HS-27A (cell line): ENCODE data around the gene KCNQ4.

Experiments
- DNase-seq: peaks from one replicate; pipeline ENCODE4 v3.0.0-alpha.2; 2012; ENCODE audit warnings: low read depth, missing footprints

KCNQ4 gene

DNA sequence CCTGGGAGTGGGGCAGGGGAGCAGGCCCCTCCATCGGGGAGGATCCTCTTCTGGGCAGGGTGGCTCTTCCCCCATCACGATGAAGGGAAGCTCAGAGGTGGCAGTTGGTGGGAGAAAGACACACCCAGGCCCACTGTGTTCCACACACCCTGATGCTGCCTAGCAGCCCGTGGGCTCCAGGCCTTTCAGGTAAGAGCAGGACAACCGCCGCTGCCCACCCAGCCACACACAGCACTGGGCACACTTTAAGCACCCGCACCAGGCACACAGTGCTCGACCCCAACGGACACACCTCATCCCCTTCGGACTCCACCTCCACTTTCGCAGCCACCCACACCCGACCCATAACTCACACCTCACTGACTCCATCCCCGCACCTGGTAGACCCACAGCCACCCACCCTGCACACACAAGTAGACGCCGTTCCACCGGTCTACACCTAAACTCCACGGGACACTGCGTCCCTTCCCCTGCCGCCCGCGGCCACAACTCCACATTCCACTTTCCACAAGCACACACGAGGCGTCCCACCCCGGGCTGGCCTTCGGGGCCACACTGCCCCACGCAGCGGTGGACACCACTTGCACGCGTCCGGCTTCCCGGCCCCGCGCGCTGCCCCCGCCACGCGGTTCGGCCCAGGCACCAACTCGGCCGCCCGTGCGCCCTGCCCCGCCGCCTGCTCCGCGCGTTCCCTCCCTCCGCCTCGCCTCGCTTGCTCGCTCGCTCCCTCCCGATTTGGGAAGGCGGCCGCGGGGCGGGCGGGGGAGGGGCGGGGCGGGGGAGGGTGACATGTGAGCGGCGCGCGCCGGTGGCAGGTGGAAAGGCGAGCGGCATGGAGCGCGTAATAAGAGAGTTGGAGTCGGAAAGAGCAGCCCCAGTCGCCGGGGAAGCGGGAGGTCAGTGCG, at the start of gene KCNQ4:
KCNQ4 (plus strand) TSS at position 787 of the 905 bp plus-strand sequence. CDS start 307 bp downstream, outside the sequence.
- DNase-seq = no peak

GRCh38 chr1:40734882-40735628, 48.5 kb upstream of the KCNQ4 start:
- DNase-seq = no peak

GRCh38 chr1:40736085-40736531, 47.5 kb upstream of the KCNQ4 start:
- DNase-seq = no peak

DNA sequence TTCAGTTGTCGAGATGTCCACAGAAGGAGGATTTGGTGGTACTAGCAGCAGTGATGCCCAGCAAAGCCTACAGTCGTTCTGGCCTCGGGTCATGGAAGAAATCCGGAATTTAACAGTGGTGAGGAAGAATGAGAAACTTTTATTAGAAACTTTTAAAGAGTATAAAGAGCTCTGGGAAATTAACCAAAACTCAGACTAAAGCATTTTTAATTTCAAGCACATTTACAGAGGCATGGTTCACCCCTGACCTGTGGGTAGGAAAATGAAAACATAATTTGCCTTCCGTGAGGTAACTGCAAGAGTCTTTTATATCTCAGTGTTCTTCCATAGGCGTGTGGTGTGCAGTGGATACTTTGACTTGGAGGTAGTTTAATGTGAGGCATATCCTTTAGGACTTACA, 44.8 kb upstream of the KCNQ4 start:
- DNase-seq = no peak

DNA sequence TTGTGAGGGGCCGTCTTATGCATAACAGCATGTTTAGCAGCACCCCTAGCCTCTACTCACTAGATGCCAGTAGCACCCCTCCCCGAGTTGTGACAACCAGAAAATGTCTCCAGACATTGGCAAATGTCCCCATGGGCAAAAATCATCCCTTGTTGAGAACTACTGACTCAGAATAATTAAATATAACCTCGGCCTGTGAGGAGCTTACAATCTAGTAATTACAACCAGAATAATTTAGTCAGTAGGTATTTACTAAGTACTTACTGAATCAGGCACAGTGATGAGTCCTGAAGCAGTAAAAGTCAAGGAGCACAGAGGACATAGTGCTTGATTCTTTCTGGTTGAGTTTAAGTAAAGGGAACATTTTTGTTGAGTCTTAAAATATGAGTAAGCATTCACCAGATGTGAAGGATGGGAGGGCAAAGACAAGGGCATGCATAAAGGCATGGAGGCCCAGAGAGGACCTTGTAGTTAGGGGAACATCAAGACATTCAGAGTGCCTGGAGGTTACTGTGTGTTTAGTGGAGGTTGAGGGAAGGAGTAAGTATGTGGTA, 44.1 kb upstream of the KCNQ4 start:
- DNase-seq = no peak

GRCh38 chr1:40740039-40740996, 43.3 kb upstream of the KCNQ4 start:
- DNase-seq = no peak

- no peak for DNase-seq
Measured at GRCh38 chr1:40740997-40741736, 42.4 kb upstream of the KCNQ4 start.

- no peak for DNase-seq
Measured at GRCh38 chr1:40742363-40743061, 41.1 kb upstream of the KCNQ4 start.

DNA sequence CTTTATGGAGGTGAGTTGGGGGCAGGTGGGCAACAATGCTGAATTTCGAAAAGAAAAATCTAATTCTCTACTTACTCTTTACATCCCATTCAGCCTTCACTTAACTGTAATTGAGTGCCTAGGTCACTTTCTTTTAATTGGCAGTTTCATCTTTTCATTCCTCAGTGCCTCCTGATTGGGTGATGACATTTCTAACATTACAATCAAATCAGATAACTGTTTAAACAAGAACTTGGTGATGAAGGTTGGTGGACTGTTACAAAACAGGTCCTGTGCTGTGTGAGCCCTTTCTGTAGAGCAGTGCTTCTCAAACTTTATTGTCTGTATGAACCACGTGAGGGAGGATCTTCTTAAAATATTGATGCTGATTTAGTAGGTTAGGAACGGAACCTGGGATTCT, 40.1 kb upstream of the KCNQ4 start:
- no peak for DNase-seq

GRCh38 chr1:40743860-40744259, 39.7 kb upstream of the KCNQ4 start:
- no peak for DNase-seq

GRCh38 chr1:40745176-40745575, 38.4 kb upstream of the KCNQ4 start:
- no peak for DNase-seq

DNA sequence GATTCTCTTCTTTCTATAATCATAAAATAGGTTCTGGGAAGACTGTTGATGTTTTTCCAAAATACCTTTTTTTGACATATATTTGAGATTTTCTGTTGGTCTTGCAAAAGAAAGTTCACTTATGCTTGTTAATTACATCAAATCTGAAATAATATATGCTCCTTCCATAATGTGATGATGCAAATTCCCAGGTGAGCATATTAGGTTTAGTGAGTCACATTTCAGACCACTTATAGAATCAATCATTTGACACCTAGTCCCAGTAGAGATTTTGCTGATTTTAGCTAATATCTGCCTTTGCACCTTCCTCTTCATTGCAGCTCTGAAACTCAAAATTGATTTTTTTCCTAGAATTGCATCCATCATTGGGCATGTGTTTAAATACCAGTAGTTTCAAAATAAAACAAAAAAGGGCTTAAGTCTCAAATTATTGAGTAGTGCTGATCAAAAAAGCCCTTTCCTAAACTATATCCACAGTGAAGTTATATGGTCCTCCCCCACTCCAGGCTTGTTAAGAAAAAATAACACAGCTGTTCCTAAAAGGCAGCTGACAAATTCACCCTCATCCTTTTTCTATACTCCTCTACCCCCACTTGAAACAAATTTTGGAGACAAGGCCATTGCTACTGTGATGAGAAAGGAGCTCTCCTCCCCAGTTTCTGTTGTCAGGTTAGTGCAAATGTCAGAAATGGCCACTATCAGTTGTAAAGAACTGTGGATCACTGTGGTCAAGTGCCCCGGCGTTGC, 37.1 kb upstream of the KCNQ4 start:
- no peak for DNase-seq

- DNase-seq = no peak
Measured at GRCh38 chr1:40748841-40749718, 34.5 kb upstream of the KCNQ4 start.

DNA sequence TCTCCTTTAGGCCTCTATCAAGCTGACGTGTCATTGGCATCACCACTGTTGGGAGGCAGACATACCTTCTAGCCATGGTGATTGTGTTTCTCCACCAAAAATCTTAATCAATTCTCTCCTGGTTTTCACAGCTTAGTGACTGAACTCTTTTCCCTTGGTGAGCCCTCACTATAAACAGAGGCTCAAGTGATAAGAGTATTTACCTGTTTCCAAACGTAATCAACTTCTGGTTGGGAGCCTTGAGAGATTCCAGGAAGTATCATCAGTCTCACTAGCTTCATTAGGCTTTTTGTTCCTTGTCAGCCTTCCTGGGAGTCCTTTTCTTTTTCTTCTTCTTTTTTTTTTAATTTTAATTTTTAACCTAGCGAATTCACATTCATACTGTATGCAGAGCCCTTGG, 33.8 kb upstream of the KCNQ4 start:
- no peak for DNase-seq

GRCh38 chr1:40750451-40750908, 33.1 kb upstream of the KCNQ4 start:
- DNase-seq = no peak

GRCh38 chr1:40751802-40752201, 31.8 kb upstream of the KCNQ4 start:
- DNase-seq = no peak

- DNase-seq = no peak
Measured at GRCh38 chr1:40753142-40753882, 30.3 kb upstream of the KCNQ4 start.

DNA sequence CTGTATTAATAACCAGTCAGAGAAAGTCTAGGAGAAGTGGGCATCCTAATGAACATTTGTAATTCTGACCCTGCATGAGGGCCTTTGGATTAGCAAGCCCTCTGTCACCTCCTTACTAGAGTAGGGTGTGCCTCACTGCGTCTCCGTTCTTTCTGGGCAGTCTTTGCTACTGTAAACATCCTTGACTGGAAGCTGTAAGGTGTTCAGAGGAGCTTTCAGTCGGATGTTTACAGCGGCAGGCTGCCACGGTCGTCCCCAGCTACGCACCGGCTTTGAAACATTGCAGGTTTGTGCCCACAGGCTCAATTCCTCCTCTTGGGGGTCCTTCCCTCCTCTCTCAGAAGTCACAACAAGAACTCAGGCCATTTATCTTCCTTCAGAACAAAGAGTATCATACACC, 29.4 kb upstream of the KCNQ4 start:
- no peak for DNase-seq
